ENCODE results near the gene NRDE2.
"Not testable (repeated sequence)": the region's sequence is repeated elsewhere in the genome, so short reads cannot be mapped to it uniquely, and the experiment has no call there.

Gene NRDE2

GRCh38 chr14:90247441-90247840 is 84.3 kb downstream of the NRDE2 start:
- H2BK15ac ChIP-seq (replicated peaks; ENCODE audit: low read depth); DNase-seq; H3K27ac ChIP-seq (ENCODE audit: low read depth, low read length); H2BK120ac ChIP-seq (ENCODE audit: low read depth, low read length); H3K4me2 ChIP-seq (ENCODE audit: low read length); H4K8ac ChIP-seq (ENCODE audit: low read depth, low read length); H4K5ac ChIP-seq (ENCODE audit: low read length); H3K27me3 ChIP-seq (ENCODE audit: insufficient read depth, low read length, poor library complexity); H3K18ac ChIP-seq (ENCODE audit: low read length); H2BK5ac ChIP-seq (ENCODE audit: low read length); H3K36me3 ChIP-seq (ENCODE audit: control insufficient read depth, insufficient read depth, low read length); H3K4ac ChIP-seq (ENCODE audit: low read depth, low read length); H3K4me3 ChIP-seq (ENCODE audit: low read length); H3K23ac ChIP-seq (ENCODE audit: low read length); H3K9ac ChIP-seq (ENCODE audit: low read length); H2AK5ac ChIP-seq (ENCODE audit: low read length); H3K79me1 ChIP-seq (ENCODE audit: low read length); H3K4me1 ChIP-seq (ENCODE audit: control insufficient read depth, low read depth, low read length); H3K56ac ChIP-seq (ENCODE audit: low read length); H3K79me2 ChIP-seq (ENCODE audit: control insufficient read depth, insufficient read depth, low read length): not testable (repeated sequence)
- WGBS (ENCODE audit: extremely low coverage, insufficient coverage, low lambda C conversion rate), result no CpG with 5 or more reads among the region's 10 CpGs

- Histone ChIP-seq H3K4me3 (ENCODE audit: low read length) (no peak overlapping the region), H3K23ac (ENCODE audit: low read length) (no peak overlapping the region), H2BK15ac (replicated peaks; ENCODE audit: low read depth) (no peak overlapping the region), H3K9ac (ENCODE audit: low read length) (no peak overlapping the region), H3K4ac (ENCODE audit: low read depth, low read length) (no peak overlapping the region), H4K8ac (ENCODE audit: low read depth, low read length) (no peak overlapping the region), H3K79me1 (ENCODE audit: low read length) (no peaks in the 10 kb centered on the region), H3K36me3 (ENCODE audit: control insufficient read depth, insufficient read depth, low read length) (no peaks in the 10 kb centered on the region), H2BK5ac (ENCODE audit: low read length) (no peak overlapping the region), H3K4me2 (ENCODE audit: low read length) (no peak overlapping the region), H3K27me3 (ENCODE audit: insufficient read depth, low read length, poor library complexity) (no peaks in the 10 kb centered on the region), H3K4me1 (ENCODE audit: control insufficient read depth, low read depth, low read length) (no peaks in the 10 kb centered on the region), H2BK120ac (ENCODE audit: low read depth, low read length) (no peak overlapping the region), H3K18ac (ENCODE audit: low read length) (no peak overlapping the region), H4K5ac (ENCODE audit: low read length) (no peak overlapping the region), H2AK5ac (ENCODE audit: low read length) (no peak overlapping the region), H3K79me2 (ENCODE audit: control insufficient read depth, insufficient read depth, low read length) (no peaks in the 10 kb centered on the region), H3K56ac (ENCODE audit: low read length) (no peak overlapping the region), H3K27ac (ENCODE audit: low read depth, low read length) (no peak overlapping the region)
- DNase-seq, result no peak
- WGBS (ENCODE audit: extremely low coverage, insufficient coverage, low lambda C conversion rate), result no CpG with 5 or more reads among the region's 4 CpGs
These were observed 84.8 kb downstream of the NRDE2 start for GRCh38 chr14:90246936-90247335.

GRCh38 chr14:90242444-90242843 is 89.3 kb downstream of the NRDE2 start:
- H3K36me3 ChIP-seq (ENCODE audit: control insufficient read depth, insufficient read depth, low read length), result no peaks in the 10 kb centered on the region
- H3K79me1 ChIP-seq (ENCODE audit: low read length), result no peaks in the 10 kb centered on the region
- no peak overlapping the region for H2AK5ac ChIP-seq (ENCODE audit: low read length)
- no peak overlapping the region for H3K4me2 ChIP-seq (ENCODE audit: low read length)
- H3K18ac ChIP-seq (ENCODE audit: low read length), result no peak overlapping the region
- DNase-seq, result no peak
- no peak overlapping the region for H3K4ac ChIP-seq (ENCODE audit: low read depth, low read length)
- no peak overlapping the region for H3K9ac ChIP-seq (ENCODE audit: low read length)
- no peak overlapping the region for H4K8ac ChIP-seq (ENCODE audit: low read depth, low read length)
- H3K4me3 ChIP-seq (ENCODE audit: low read length), result no peak overlapping the region
- H3K79me2 ChIP-seq (ENCODE audit: control insufficient read depth, insufficient read depth, low read length), result no peaks in the 10 kb centered on the region
- H3K23ac ChIP-seq (ENCODE audit: low read length), result no peak overlapping the region
- no peaks in the 10 kb centered on the region for H3K27me3 ChIP-seq (ENCODE audit: insufficient read depth, low read length, poor library complexity)
- no peak overlapping the region for H2BK15ac ChIP-seq (replicated peaks; ENCODE audit: low read depth)
- no peak overlapping the region for H3K27ac ChIP-seq (ENCODE audit: low read depth, low read length)
- no peaks in the 10 kb centered on the region for H3K4me1 ChIP-seq (ENCODE audit: control insufficient read depth, low read depth, low read length)
- H2BK5ac ChIP-seq (ENCODE audit: low read length), result no peak overlapping the region
- H2BK120ac ChIP-seq (ENCODE audit: low read depth, low read length), result no peak overlapping the region
- no peak overlapping the region for H4K5ac ChIP-seq (ENCODE audit: low read length)
- no peak overlapping the region for H3K56ac ChIP-seq (ENCODE audit: low read length)

GRCh38 chr14:90239139-90239538 is 92.6 kb downstream of the NRDE2 start:
- Histone ChIP-seq H3K79me1 (ENCODE audit: low read length) (no peaks in the 10 kb centered on the region), H3K4ac (ENCODE audit: low read depth, low read length) (no peak overlapping the region), H4K8ac (ENCODE audit: low read depth, low read length) (no peak overlapping the region), H3K4me2 (ENCODE audit: low read length) (no peak overlapping the region), H3K36me3 (ENCODE audit: control insufficient read depth, insufficient read depth, low read length) (no peaks in the 10 kb centered on the region), H3K79me2 (ENCODE audit: control insufficient read depth, insufficient read depth, low read length) (no peaks in the 10 kb centered on the region), H3K56ac (ENCODE audit: low read length) (no peak overlapping the region), H3K9ac (ENCODE audit: low read length) (no peak overlapping the region), H3K27me3 (ENCODE audit: insufficient read depth, low read length, poor library complexity) (no peaks in the 10 kb centered on the region), H3K18ac (ENCODE audit: low read length) (no peak overlapping the region), H3K4me3 (ENCODE audit: low read length) (no peak overlapping the region), H2BK15ac (replicated peaks; ENCODE audit: low read depth) (no peak overlapping the region), H2BK120ac (ENCODE audit: low read depth, low read length) (no peak overlapping the region), H3K4me1 (ENCODE audit: control insufficient read depth, low read depth, low read length) (no peaks in the 10 kb centered on the region), H4K5ac (ENCODE audit: low read length) (no peak overlapping the region), H3K23ac (ENCODE audit: low read length) (no peak overlapping the region), H2BK5ac (ENCODE audit: low read length) (no peak overlapping the region), H3K27ac (ENCODE audit: low read depth, low read length) (no peak overlapping the region), H2AK5ac (ENCODE audit: low read length) (no peak overlapping the region)
- peak; percentile 55 for DNase-seq
- no CpG with 5 or more reads among the region's 3 CpGs for WGBS (ENCODE audit: extremely low coverage, insufficient coverage, low lambda C conversion rate)

DNA sequence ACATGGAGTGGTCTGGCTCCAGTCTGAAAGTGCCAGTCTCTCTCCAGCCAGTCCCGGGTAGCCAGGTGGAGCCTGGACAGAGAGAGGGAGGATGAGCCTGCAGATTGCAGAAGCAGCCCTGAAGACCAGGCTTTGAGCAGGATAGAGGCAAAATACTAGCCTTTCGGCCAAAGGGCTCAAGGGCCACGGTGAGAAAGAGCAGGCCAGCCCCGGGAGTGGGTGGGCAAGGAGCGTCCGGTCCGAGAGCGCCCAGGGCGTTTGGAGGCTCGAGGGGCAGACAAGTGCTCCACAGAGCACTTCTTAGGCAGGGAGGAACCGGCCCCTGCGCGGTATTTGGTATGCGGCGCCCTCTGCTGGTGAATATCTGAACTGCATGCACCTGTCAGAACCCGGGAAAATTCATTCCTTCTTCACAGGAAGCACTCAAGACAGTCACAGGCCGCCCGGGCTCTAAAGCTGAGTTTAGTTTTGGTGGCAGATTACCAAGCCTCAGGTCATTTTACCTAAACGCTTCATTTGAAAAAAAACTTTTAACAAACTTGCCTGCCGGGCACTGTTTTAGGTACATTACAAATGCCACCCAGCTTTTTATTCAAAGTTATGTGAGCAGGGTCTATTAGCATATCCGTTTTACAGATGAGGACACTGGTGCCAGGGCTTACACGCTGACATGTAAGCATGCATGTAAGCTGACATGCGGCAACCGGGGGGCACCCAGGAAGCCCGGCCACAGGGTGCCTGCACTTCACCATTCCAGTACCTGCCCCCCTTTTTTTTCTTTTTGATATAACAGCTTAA is 96.4 kb downstream of the NRDE2 start:
- no peak overlapping the region for H3K4me2 ChIP-seq (ENCODE audit: low read length)
- no peaks in the 10 kb centered on the region for H3K27me3 ChIP-seq (ENCODE audit: insufficient read depth, low read length, poor library complexity)
- no peak overlapping the region for H2AK5ac ChIP-seq (ENCODE audit: low read length)
- peak overlapping the region; percentile 2 for H3K56ac ChIP-seq (ENCODE audit: low read length)
- H3K4me1 ChIP-seq (ENCODE audit: control insufficient read depth, low read depth, low read length), result no peaks in the 10 kb centered on the region
- H4K5ac ChIP-seq (ENCODE audit: low read length), result no peak overlapping the region
- no peaks in the 10 kb centered on the region for H3K36me3 ChIP-seq (ENCODE audit: control insufficient read depth, insufficient read depth, low read length)
- no peak overlapping the region for H3K4me3 ChIP-seq (ENCODE audit: low read length)
- no peak overlapping the region for H3K4ac ChIP-seq (ENCODE audit: low read depth, low read length)
- peak overlapping the region; percentile 0 for H2BK5ac ChIP-seq (ENCODE audit: low read length)
- H3K9ac ChIP-seq (ENCODE audit: low read length), result no peak overlapping the region
- no peak overlapping the region for H3K18ac ChIP-seq (ENCODE audit: low read length)
- no CpG with 5 or more reads among the region's 25 CpGs for WGBS (ENCODE audit: extremely low coverage, insufficient coverage, low lambda C conversion rate)
- no peak overlapping the region for H4K8ac ChIP-seq (ENCODE audit: low read depth, low read length)
- H2BK120ac ChIP-seq (ENCODE audit: low read depth, low read length), result no peak overlapping the region
- no peak overlapping the region for H3K23ac ChIP-seq (ENCODE audit: low read length)
- H2BK15ac ChIP-seq (replicated peaks; ENCODE audit: low read depth), result no peak overlapping the region
- DNase-seq, result peak; percentile 83
- H3K79me1 ChIP-seq (ENCODE audit: low read length), result no peaks in the 10 kb centered on the region
- no peaks in the 10 kb centered on the region for H3K79me2 ChIP-seq (ENCODE audit: control insufficient read depth, insufficient read depth, low read length)
- H3K27ac ChIP-seq (ENCODE audit: low read depth, low read length), result no peak overlapping the region

DNA sequence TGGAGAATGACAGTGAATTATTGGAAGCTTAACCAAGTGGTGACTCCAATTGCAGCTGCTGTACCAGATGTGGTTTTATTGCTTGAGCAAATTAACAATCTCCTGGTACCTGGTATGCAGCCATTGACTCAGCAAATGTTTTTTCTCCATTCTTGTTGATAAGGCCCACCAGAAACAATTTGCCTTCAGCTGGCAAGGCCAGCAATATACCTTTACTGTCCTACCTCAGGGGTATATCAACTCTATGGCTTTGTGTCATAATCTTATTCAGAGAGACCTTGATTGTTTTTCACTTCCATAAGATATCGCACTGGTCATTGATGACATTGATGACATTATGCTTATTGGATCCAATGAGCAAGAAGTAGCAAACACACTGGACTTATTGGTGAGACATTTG is 101.8 kb downstream of the NRDE2 start:
- H3K4me1 ChIP-seq (ENCODE audit: control insufficient read depth, low read depth, low read length); DNase-seq; H4K5ac ChIP-seq (ENCODE audit: low read length); H2BK15ac ChIP-seq (replicated peaks; ENCODE audit: low read depth); H3K27me3 ChIP-seq (ENCODE audit: insufficient read depth, low read length, poor library complexity); H2AK5ac ChIP-seq (ENCODE audit: low read length); H4K8ac ChIP-seq (ENCODE audit: low read depth, low read length); H2BK5ac ChIP-seq (ENCODE audit: low read length); H3K27ac ChIP-seq (ENCODE audit: low read depth, low read length); H3K79me2 ChIP-seq (ENCODE audit: control insufficient read depth, insufficient read depth, low read length); H3K4me2 ChIP-seq (ENCODE audit: low read length); H3K9ac ChIP-seq (ENCODE audit: low read length); H3K18ac ChIP-seq (ENCODE audit: low read length); H3K23ac ChIP-seq (ENCODE audit: low read length); H2BK120ac ChIP-seq (ENCODE audit: low read depth, low read length); H3K79me1 ChIP-seq (ENCODE audit: low read length); H3K56ac ChIP-seq (ENCODE audit: low read length); H3K4ac ChIP-seq (ENCODE audit: low read depth, low read length); H3K36me3 ChIP-seq (ENCODE audit: control insufficient read depth, insufficient read depth, low read length); H3K4me3 ChIP-seq (ENCODE audit: low read length): not testable (repeated sequence)
- WGBS (ENCODE audit: extremely low coverage, insufficient coverage, low lambda C conversion rate), result no CpG with 5 or more reads among the region's 1 CpG

Measured in mesendoderm (in vitro differentiated cells).